H1 (cell line): Measurements from ENCODE around the gene GLIPR2. TPM values are rescaled to one million over a fixed set of nuclear protein-coding genes. Genes with fewer than 3 reads are reported as not detected.

Experiments
- CTCF ChIA-PET: fragments of 300-600 bp; sonication (Branson Sonifier 250); formaldehyde crosslinking; loops from one replicate; lab custom pipeline; 2021; ENCODE audit not compliant: partially characterized antibody; lab: Charles Lee
- POLR2A ChIA-PET: fragments of 300-600 bp; sonication (Branson Sonifier 250); formaldehyde crosslinking; loops from one replicate; lab custom pipeline; 2021; ENCODE audit warnings: inconsistent platforms; ENCODE audit not compliant: partially characterized antibody; lab: Charles Lee
- DNase-seq, 2 experiments: peaks; one replicate each; pipeline versions ENCODE4 v3.0.0 to v3.0.0-alpha.2; 2010 to 2022; ENCODE audit warnings: low spot score in 2 of 2, low read depth in 1 of 2, mixed read lengths in 1 of 2
- FAIRE-seq: peaks from 2 replicates; lab custom pipeline; 2011; peaks lifted over from hg19 to GRCh38; lab: Jason Lieb, UNC
- H2AFZ ChIP-seq: 2 replicates; pipeline ENCODE4 v1.8.1; 2012; ENCODE audit warnings: low read length, inconsistent platforms
- H2AK5ac ChIP-seq: 2 replicates; pipeline ENCODE4 v1.6.1; 2013; ENCODE audit warnings: low read depth, low read length
- H2BK120ac ChIP-seq: replicated peaks from 2 replicates; pipeline ENCODE3; 2013; ENCODE audit warnings: low read depth, low read length, inconsistent platforms
- H2BK12ac ChIP-seq: 2 replicates; pipeline ENCODE4 v1.6.1; 2013; ENCODE audit warnings: low read depth, low read length
- H2BK15ac ChIP-seq: 2 replicates; pipeline ENCODE4 v1.6.1; 2013; ENCODE audit warnings: low read length
- H2BK20ac ChIP-seq: 2 replicates; pipeline ENCODE4 v1.6.1; 2013; ENCODE audit warnings: low read length
- H2BK5ac ChIP-seq: 2 replicates; pipeline ENCODE4 v1.6.1; 2013; ENCODE audit warnings: low read depth, low read length
- H3K14ac ChIP-seq: 2 replicates; pipeline ENCODE4 v1.6.1; 2013; ENCODE audit warnings: inconsistent platforms; ENCODE audit not compliant: insufficient read length
- H3K18ac ChIP-seq: 2 replicates; pipeline ENCODE4 v1.6.1; 2013; ENCODE audit warnings: low read length; ENCODE audit errors: extremely low read depth
- H3K23ac ChIP-seq: 2 replicates; pipeline ENCODE4 v1.6.1; 2013; ENCODE audit warnings: inconsistent platforms; ENCODE audit not compliant: insufficient read length
- H3K23me2 ChIP-seq: 2 replicates; pipeline ENCODE4 v1.6.1; 2013; ENCODE audit warnings: low read depth, low read length
- H3K27ac ChIP-seq: 2 replicates; pipeline ENCODE4 v1.6.1; 2011; ENCODE audit warnings: low read depth, low read length, inconsistent platforms
- H3K27me3 ChIP-seq, 4 experiments: replicated peaks in 1 of 4; 1 replicate in 1 of 4; 2 replicates in 3 of 4; pipeline versions ENCODE4 v1.6.1 to v1.8.1; 2011 to 2013; ENCODE audit warnings: low read length in 3 of 4, mild to moderate bottlenecking in 3 of 4, inconsistent platforms in 2 of 4, mixed read lengths in 2 of 4, moderate library complexity in 1 of 4; ENCODE audit not compliant: control insufficient read depth in 3 of 4, insufficient read depth in 3 of 4; ENCODE audit errors: extremely low read depth in 1 of 4
- H3K36me3 ChIP-seq, 4 experiments: 2 replicates each; pipeline versions ENCODE4 v1.6.1 to v1.8.1; 2011 to 2013; ENCODE audit warnings: mild to moderate bottlenecking in 4 of 4, low read length in 3 of 4, moderate library complexity in 2 of 4, control low read depth in 1 of 4, inconsistent platforms in 1 of 4; ENCODE audit not compliant: insufficient read depth in 4 of 4, control insufficient read depth in 2 of 4
- H3K4ac ChIP-seq: replicated peaks from 2 replicates; pipeline ENCODE3; 2013; ENCODE audit warnings: low read length, low read depth, mixed read lengths, inconsistent platforms; ENCODE audit not compliant: insufficient read length
- H3K4me1 ChIP-seq, 4 experiments: replicated peaks in 1 of 4; 1 replicate in 1 of 4; 2 replicates in 3 of 4; pipeline versions ENCODE4 v1.6.1 to v1.8.1; 2011 to 2013; ENCODE audit warnings: low read length in 3 of 4, inconsistent platforms in 2 of 4, mixed read lengths in 1 of 4; ENCODE audit not compliant: insufficient read depth in 4 of 4, control insufficient read depth in 3 of 4
- H3K4me2 ChIP-seq, 2 experiments: 2 replicates each; pipeline versions ENCODE4 v1.6.1 to v1.8.1; 2011 to 2013; ENCODE audit warnings: low read depth in 2 of 2, low read length in 2 of 2, control low read depth in 1 of 2, inconsistent platforms in 1 of 2, mild to moderate bottlenecking in 1 of 2; ENCODE audit not compliant: insufficient read depth in 1 of 2
- H3K4me3 ChIP-seq, 4 experiments: fragments of 200-600, 300-600 bp in 1 of 4; sonication (generic), shearing (Covaris generic), sonication (Bioruptor Twin) in 1 of 4; 2 replicates each; pipeline versions ENCODE4 v1.5.1 to v1.8.1; 2011 to 2016; ENCODE audit warnings: low read length in 4 of 4, low read depth in 3 of 4, control low read depth in 2 of 4, inconsistent platforms in 2 of 4, mild to moderate bottlenecking in 2 of 4, mixed read lengths in 1 of 4, moderate library complexity in 1 of 4; ENCODE audit not compliant: insufficient read depth in 2 of 4; ENCODE audit errors: extremely low read depth in 1 of 4
- H3K56ac ChIP-seq: replicated peaks from 2 replicates; pipeline ENCODE3; 2013; ENCODE audit warnings: low read depth, mild to moderate bottlenecking, mixed read lengths, low read length, inconsistent platforms; ENCODE audit not compliant: insufficient read length
- H3K79me1 ChIP-seq: 2 replicates; pipeline ENCODE4 v1.6.1; 2013; ENCODE audit warnings: low read depth, low read length, control low read depth
- H3K79me2 ChIP-seq, 2 experiments: 2 replicates each; pipeline versions ENCODE4 v1.6.1 to v1.8.1; 2012 to 2013; ENCODE audit warnings: low read length in 2 of 2, mild to moderate bottlenecking in 2 of 2, inconsistent platforms in 1 of 2; ENCODE audit not compliant: insufficient read depth in 2 of 2, control insufficient read depth in 1 of 2
- H3K9ac ChIP-seq, 4 experiments: replicated peaks in 1 of 4; 1 replicate in 1 of 4; 2 replicates in 3 of 4; pipeline versions ENCODE4 v1.6.1 to v1.8.1; 2011 to 2013; ENCODE audit warnings: low read depth in 3 of 4, low read length in 3 of 4, control low read depth in 2 of 4, mild to moderate bottlenecking in 2 of 4, moderate library complexity in 2 of 4, inconsistent platforms in 1 of 4; ENCODE audit errors: extremely low read depth in 1 of 4
- H3K9me3 ChIP-seq, 2 experiments: 2 replicates each; pipeline versions ENCODE4 v1.6.1 to v1.8.1; 2012 to 2013; ENCODE audit warnings: mild to moderate bottlenecking in 2 of 2, moderate library complexity in 2 of 2, control low read depth in 1 of 2, inconsistent platforms in 1 of 2, low read depth in 1 of 2, low read length in 1 of 2, mixed read lengths in 1 of 2; ENCODE audit not compliant: insufficient read depth in 2 of 2
- H4K20me1 ChIP-seq, 2 experiments: replicated peaks in 1 of 2; 2 replicates each; pipeline versions ENCODE3 to v1.8.1; 2011 to 2013; ENCODE audit warnings: inconsistent platforms in 2 of 2, low read length in 2 of 2, mild to moderate bottlenecking in 1 of 2; ENCODE audit not compliant: insufficient read depth in 2 of 2, control insufficient read depth in 1 of 2
- H4K5ac ChIP-seq: 2 replicates; pipeline ENCODE4 v1.6.1; 2013; ENCODE audit warnings: low read length, low read depth, mixed read lengths, inconsistent platforms; ENCODE audit not compliant: insufficient read length
- H4K8ac ChIP-seq: 2 replicates; pipeline ENCODE4 v1.8.0; 2013; ENCODE audit warnings: mild to moderate bottlenecking, moderate library complexity, low read length, inconsistent platforms; ENCODE audit not compliant: insufficient read depth; ENCODE audit errors: extremely low read depth
- H4K91ac ChIP-seq: replicated peaks from 2 replicates; pipeline ENCODE3; 2013; ENCODE audit warnings: low read length, mixed read lengths, inconsistent platforms; ENCODE audit not compliant: insufficient read length
- BACH1 ChIP-seq: IDR thresholded peaks from 2 replicates; pipeline ENCODE4 v1.6.1; 2012; ENCODE audit warnings: low read length, improper control_type of control experiment
- CHD1 ChIP-seq: IDR thresholded peaks from 2 replicates; pipeline ENCODE4 v1.6.1; 2012; ENCODE audit warnings: low read depth, low read length, improper control_type of control experiment
- EGR1 ChIP-seq: IDR thresholded peaks from 2 replicates; pipeline ENCODE4 v1.6.1; 2011; ENCODE audit warnings: low read depth, low read length, borderline replicate concordance
- MAX ChIP-seq: IDR thresholded peaks from 2 replicates; pipeline ENCODE4 v1.6.1; 2012; ENCODE audit warnings: inconsistent platforms
- RNF2 ChIP-seq: fragments of 200-900, 300-1000 bp; sonication (generic); IDR thresholded peaks from 2 replicates; pipeline ENCODE4 v1.7.1; 2016; ENCODE audit warnings: borderline replicate concordance, low read depth, mild to moderate bottlenecking, antibody characterized with exemption, low read length; ENCODE audit not compliant: poor library complexity, severe bottlenecking; ENCODE audit errors: missing control alignments
- SUZ12 ChIP-seq: fragments of 200-600 bp; sonication (generic); IDR thresholded peaks from 2 replicates; pipeline ENCODE4 v1.6.1; 2012; ENCODE audit warnings: mild to moderate bottlenecking, inconsistent platforms, low read length, moderate library complexity, mixed read lengths
- TAF1 ChIP-seq: IDR thresholded peaks from 2 replicates; pipeline ENCODE4 v1.6.1; 2011; ENCODE audit warnings: mild to moderate bottlenecking, low read depth, low read length
- TCF12 ChIP-seq: IDR thresholded peaks from 2 replicates; pipeline ENCODE4 v1.6.1; 2011; ENCODE audit warnings: low read depth, mild to moderate bottlenecking, low read length
- WGBS, 2 experiments: shearing (Covaris generic) in 1 of 2; methylation state at CpG; one replicate each; pipeline versions ENCODE4 v1.1.6 to v1.1.7; 2013 to 2015; ENCODE audit warnings: low lambda C conversion rate in 2 of 2, mixed read lengths in 2 of 2, inconsistent platforms in 1 of 2, low coverage in 1 of 2, missing lambda C conversion rate in 1 of 2; ENCODE audit not compliant: insufficient replicate concordance in 2 of 2, insufficient coverage in 1 of 2, insufficient read length in 1 of 2; ENCODE audit errors: extremely low coverage in 1 of 2, missing lambda C conversion rate in 1 of 2; 5-methylcytosine and 5-hydroxymethylcytosine counted together
- polyA plus RNA-seq, 7 experiments: library from polyadenylated mRNA; depleted of rRNA in 3 of 7; stranded (reverse) in 5 of 7; unstranded in 2 of 7; fragments of >200 nt in 5 of 7; fragments of 200-250 nt in 2 of 7; gene quantifications; 1 replicate in 5 of 7; 2 replicates in 1 of 7; 4 replicates in 1 of 7; pipeline versions ENCODE4 v1.2.1 to v1.2.3, GENCODE V29; 2011 to 2013; ENCODE audit warnings: missing spikeins in 2 of 7, mixed read lengths in 2 of 7
- total RNA-seq: library from RNA; stranded (reverse); fragmentation: NEBNext Ultra II Directional; extraction: Animal tissue kit (Norgen Biotek cat#: 25700); gene quantifications from 2 replicates; pipeline ENCODE4 v1.2.1, GENCODE V29; 2021

GLIPR2 gene
- total and polyA plus RNA-seq, 2 of the 8 experiments (the other 6 are each of a cell fraction or from before 2014, with no cell fraction given), result 7.9 to 12.0 TPM

DNA sequence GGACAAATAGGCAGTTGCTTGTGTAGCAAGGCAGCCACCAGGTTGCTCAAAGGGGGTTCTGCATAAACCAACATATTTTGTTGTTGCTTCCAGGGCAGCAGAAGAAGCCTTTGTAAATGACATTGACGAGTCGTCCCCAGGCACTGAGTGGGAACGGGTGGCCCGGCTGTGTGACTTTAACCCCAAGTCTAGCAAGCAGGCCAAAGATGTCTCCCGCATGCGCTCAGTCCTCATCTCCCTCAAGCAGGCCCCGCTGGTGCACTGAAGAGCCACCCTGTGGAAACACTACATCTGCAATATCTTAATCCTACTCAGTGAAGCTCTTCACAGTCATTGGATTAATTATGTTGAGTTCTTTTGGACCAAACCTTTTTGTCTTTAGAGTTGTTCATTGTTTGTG is 75.0 kb downstream of the GLIPR2 start:
- H3K4me1 ChIP-seq, result no peaks in the 10 kb centered on the region; a peak in 1 of 7 replicates
- ChIA-PET POLR2A (interaction anchor here (1.8 to 2.9 kb wide), 3 partner anchors 9 to 117 kb away, joined by 5 to 9 read pairs (median 5); no protein-coding TSS in a partner anchor), CTCF (interaction anchor here (1.0 to 1.1 kb wide), 2 partner anchors 13 to 133 kb away, joined by 3 read pairs; no protein-coding TSS in a partner anchor)
- no peaks in the 10 kb centered on the region for H3K23me2 ChIP-seq
- no peak overlapping the region for H3K4me2 ChIP-seq
- peaks cover 3 to 52% of the 10 kb centered on the region in 2 experiments; a peak in 2 of 4 replicates for H3K79me2 ChIP-seq
- no peak overlapping the region for H2BK15ac ChIP-seq
- no peak overlapping the region for H2AK5ac ChIP-seq
- no peak overlapping the region for H3K9ac ChIP-seq
- no peaks in the 10 kb centered on the region for H3K27me3 ChIP-seq
- H3K18ac ChIP-seq, result no peak overlapping the region
- H2BK120ac ChIP-seq, result no peak overlapping the region
- no peak overlapping the region for H2BK12ac ChIP-seq
- no peak overlapping the region for H3K27ac ChIP-seq
- H2BK5ac ChIP-seq, result no peak overlapping the region
- FAIRE-seq, result no peak
- WGBS, 2 experiments, result 92% methylated on average over 7 of the region's 7 CpGs; no CpG with 5 or more reads in 1 of the 2 experiments
- H3K14ac ChIP-seq, result no peak overlapping the region
- peaks cover 15% of the 10 kb centered on the region for H3K79me1 ChIP-seq
- no peak overlapping the region for H3K4ac ChIP-seq
- H3K56ac ChIP-seq, result no peak overlapping the region
- H3K4me3 ChIP-seq, result no peak overlapping the region
- no peak overlapping the region for H4K5ac ChIP-seq
- no peaks in the 10 kb centered on the region for H3K9me3 ChIP-seq
- H3K23ac ChIP-seq, result no peak overlapping the region
- H2BK20ac ChIP-seq, result no peak overlapping the region
- no peak overlapping the region for H4K8ac ChIP-seq
- H2AFZ ChIP-seq, result no peak overlapping the region
- DNase-seq, result no peak
- peaks cover 17 to 71% (median 48%) of the 10 kb centered on the region in 4 experiments for H3K36me3 ChIP-seq
- no peak overlapping the region for H4K91ac ChIP-seq
- peaks cover 10 to 34% of the 10 kb centered on the region in 2 experiments for H4K20me1 ChIP-seq
- no peak for TF ChIP-seq BACH1
- no peak for TF ChIP-seq RNF2
- TF ChIP-seq EGR1, result no peak
- TF ChIP-seq CHD1, result no peak
- TF ChIP-seq MAX, result no peak
- TF ChIP-seq TCF12, result no peak
- no peak for TF ChIP-seq SUZ12
- no peak for TF ChIP-seq TAF1
